Measurements from ENCODE around the gene GPX4. TPM values are rescaled to one million over a fixed set of nuclear protein-coding genes. Genes with fewer than 3 reads are reported as not detected.

The GPX4 gene
- total and polyA plus RNA-seq, 9 of the 15 experiments (the other 6 are each of a cell fraction or from before 2014, with no cell fraction given) = 61.4 to 661 (median 349) TPM

- TF ChIP-seq RAD51 (IDR thresholded peaks at IDR 0.05; ENCODE audit: borderline replicate concordance, low read depth) (0 out of 2 replicates have a peak, but pooled peaks have one; percentile 30), SMARCA5 (IDR thresholded peaks at IDR 0.05) (peak; percentile 46; the same call in 1 of the 2 replicates), BCOR (IDR thresholded peaks at IDR 0.05) (peak; percentile 92), ATF4 (CRISPR knock-in tag; IDR thresholded peaks at IDR 0.05) (no peak)
These were observed 5.4 kb upstream of the GPX4 start (continued) for GRCh38 chr19:1098177-1099051.

- no TSS peak for BruUV-seq (replicated peaks)
- Histone ChIP-seq H3K9ac (ENCODE audit: insufficient read depth in 1 of 2, low read depth in 2 of 2, low read length in 2 of 2) (peak overlapping the region; percentile 56 to 85; a peak in 3 of 4 replicates), H3K4me2 (ENCODE audit: insufficient read depth, low read length) (no peak overlapping the region), H3K36me3 (ENCODE audit: control insufficient read depth, insufficient read depth, low read length) (peaks cover 14% of the 10 kb centered on the region; the same call in 2 of the 3 replicates), H4K20me1 (replicated peaks; ENCODE audit: control insufficient read depth, insufficient read depth, low read length) (no peaks in the 10 kb centered on the region; the same call in 1 of the 2 replicates), H3K9me3 (replicated peaks; ENCODE audit: control insufficient read depth, insufficient read depth, low read depth, low read length) (peaks cover 7% of the 10 kb centered on the region), H3K4me3 (no peak overlapping the region), H3K4me1 (replicated peaks in 1 of 2; ENCODE audit: control insufficient read depth in 2 of 2, insufficient read depth in 2 of 2, low read length in 2 of 2) (peaks cover 36 to 64% of the 10 kb centered on the region in 2 experiments), H3K27me3 (ENCODE audit: control insufficient read depth in 2 of 2, insufficient read depth in 2 of 2, low read length in 2 of 2) (no peaks in the 10 kb centered on the region), H3K9me1 (ENCODE audit: control insufficient read depth, insufficient read depth, low read length) (no peaks in the 10 kb centered on the region), H3K27ac (ENCODE audit: extremely low read depth, low read depth, low read length) (peak overlapping the region; percentile 73), H3K79me2 (ENCODE audit: control insufficient read depth, insufficient read depth, low read length) (peaks cover 24% of the 10 kb centered on the region), H2AFZ (ENCODE audit: low read depth, low read length) (peak overlapping the region; percentile 93)
- POLR2A ChIA-PET = interaction anchor here (0.9 to 1.0 kb wide), 3 partner anchors 12 to 105 kb away, joined by 3 to 5 read pairs (median 4); no protein-coding TSS in a partner anchor
- intact Hi-C loops (cut with micrococcal nuclease) (loop anchor here (5.0 kb wide), 1 partner anchor 59 kb away; the partner anchor contains the start of gene ABCA7), in situ Hi-C loops (cut with MboI) (no loop called here)
- WGBS (ENCODE audit: insufficient coverage, low coverage, missing lambda C conversion rate) = 60% methylated on average over 9 of the region's 9 CpGs
- FAIRE-seq (no peak), ATAC-seq (no peak), DNase-seq (ENCODE audit: extremely low read depth in 1 of 4, low spot score in 3 of 4) (no peak)
- CTCF ChIA-PET (ENCODE audit: low intra/inter-chr PET ratio) = no interaction called here
- TF ChIP-seq ARID4B (CRISPR knock-in tag; IDR thresholded peaks at IDR 0.05) (no peak), CAMTA2 (CRISPR knock-in tag; conservative IDR thresholded peaks at IDR 0.05) (no peak), NFE2L1 (tag; IDR thresholded peaks at IDR 0.05; ENCODE audit: borderline replicate concordance, low read depth) (no peak), POLR3A (IDR thresholded peaks at IDR 0.05; ENCODE audit: borderline replicate concordance, extremely low read depth, insufficient read depth, insufficient read length) (no peak), ZMIZ1 (IDR thresholded peaks at IDR 0.05; ENCODE audit: low read depth in 2 of 2, low read length in 2 of 2) (no peak), HDAC6 (IDR thresholded peaks at IDR 0.05; ENCODE audit: low read depth, low read length) (no peak)
These were observed 2.5 kb upstream of the GPX4 start for GRCh38 chr19:1101337-1101698.
